Stomach smooth muscle (tissue), 2 donors: ENCODE results near the gene HS6ST2.

Experiments
- H3K27ac ChIP-seq: one replicate; pipeline ENCODE4 v1.7.0; 2013; ENCODE audit warnings: mild to moderate bottlenecking, low read length, inconsistent platforms
- H3K27me3 ChIP-seq, 2 donors: one replicate each; pipeline ENCODE4 v1.7.0; 2013; ENCODE audit warnings: low read length in 2 of 2; ENCODE audit not compliant: insufficient read depth in 2 of 2, control insufficient read depth in 1 of 2
- H3K36me3 ChIP-seq, 2 donors: one replicate each; pipeline ENCODE4 v1.7.0; 2013; ENCODE audit warnings: low read length in 2 of 2; ENCODE audit not compliant: control insufficient read depth in 2 of 2, insufficient read depth in 2 of 2
- H3K4me1 ChIP-seq: one replicate; pipeline ENCODE4 v1.7.0; 2013; ENCODE audit warnings: low read length; ENCODE audit not compliant: control insufficient read depth, insufficient read depth
- H3K4me3 ChIP-seq, 2 donors: one replicate each; pipeline ENCODE4 v1.7.0; 2013; ENCODE audit warnings: low read length in 2 of 2
- H3K9ac ChIP-seq, 2 donors: one replicate each; pipeline ENCODE4 v1.7.0; 2013; ENCODE audit warnings: low read length in 2 of 2, mild to moderate bottlenecking in 1 of 2
- H3K9me3 ChIP-seq, 2 donors: one replicate each; pipeline ENCODE4 v1.7.0; 2013; ENCODE audit warnings: low read length in 2 of 2; ENCODE audit not compliant: control insufficient read depth in 2 of 2
- donor health status: healthy.
- donor health status: Pancreatic carcinoma.

HS6ST2 gene

GRCh38 chrX:132652871-132653270 is 305.6 kb downstream of the HS6ST2 start:
- Histone ChIP-seq H3K36me3 (no peaks in the 10 kb centered on the region), H3K9me3 (no peaks in the 10 kb centered on the region), H3K4me1 (peaks cover 3% of the 10 kb centered on the region), H3K4me3 (no peak overlapping the region), H3K9ac (no peak overlapping the region), H3K27ac (no peak overlapping the region), H3K27me3 (peaks cover 0 to 9% of the 10 kb centered on the region in 2 donors)

GRCh38 chrX:132651421-132652086 is 306.9 kb downstream of the HS6ST2 start:
- H3K9ac ChIP-seq, result no peak overlapping the region
- H3K9me3 ChIP-seq, result no peaks in the 10 kb centered on the region
- H3K27me3 ChIP-seq, result peaks cover 0 to 6% of the 10 kb centered on the region in 2 donors
- H3K4me3 ChIP-seq, result no peak overlapping the region
- H3K36me3 ChIP-seq, result no peaks in the 10 kb centered on the region
- H3K4me1 ChIP-seq, result peaks cover 3% of the 10 kb centered on the region
- H3K27ac ChIP-seq, result no peak overlapping the region

- Histone ChIP-seq H3K4me3 (no peak overlapping the region), H3K9me3 (no peaks in the 10 kb centered on the region), H3K27me3 (peaks cover 0 to 14% of the 10 kb centered on the region in 2 donors), H3K27ac (no peak overlapping the region), H3K9ac (no peak overlapping the region), H3K4me1 (peaks cover 3% of the 10 kb centered on the region), H3K36me3 (no peaks in the 10 kb centered on the region)
Observed at GRCh38 chrX:132648895-132649294, 309.5 kb downstream of the HS6ST2 start.

GRCh38 chrX:132639446-132639845 is 319.0 kb downstream of the HS6ST2 start:
- no peak overlapping the region for H3K4me3 ChIP-seq
- H3K27me3 ChIP-seq, result peaks cover 0 to 24% of the 10 kb centered on the region in 2 donors
- H3K4me1 ChIP-seq, result peaks cover 2% of the 10 kb centered on the region
- no peaks in the 10 kb centered on the region for H3K36me3 ChIP-seq
- no peak overlapping the region for H3K9ac ChIP-seq
- H3K9me3 ChIP-seq, result no peaks in the 10 kb centered on the region
- H3K27ac ChIP-seq, result no peak overlapping the region

GRCh38 chrX:132638313-132638712 is 320.1 kb downstream of the HS6ST2 start:
- H3K27ac ChIP-seq, result no peak overlapping the region
- H3K4me3 ChIP-seq, result no peak overlapping the region

GRCh38 chrX:132636080-132636479 is 322.3 kb downstream of the HS6ST2 start:
- Histone ChIP-seq H3K4me1 (no peaks in the 10 kb centered on the region), H3K9ac (no peak overlapping the region), H3K36me3 (no peaks in the 10 kb centered on the region), H3K27me3 (peaks cover 0 to 21% of the 10 kb centered on the region in 2 donors), H3K27ac (no peak overlapping the region), H3K9me3 (no peaks in the 10 kb centered on the region), H3K4me3 (no peak overlapping the region)

More at GRCh38 chrX:132638313-132638712, 320.1 kb downstream of the HS6ST2 start:
- Histone ChIP-seq H3K9me3 (no peaks in the 10 kb centered on the region), H3K27me3 (peaks cover 0 to 23% of the 10 kb centered on the region in 2 donors), H3K9ac (no peak overlapping the region), H3K4me1 (peaks cover 2% of the 10 kb centered on the region), H3K36me3 (no peaks in the 10 kb centered on the region)

GRCh38 chrX:132634521-132634920 is 323.9 kb downstream of the HS6ST2 start:
- H3K4me1 ChIP-seq, result no peaks in the 10 kb centered on the region
- H3K4me3 ChIP-seq, result no peak overlapping the region
- no peak overlapping the region for H3K27ac ChIP-seq
- H3K9me3 ChIP-seq, result no peaks in the 10 kb centered on the region
- H3K9ac ChIP-seq, result no peak overlapping the region
- H3K27me3 ChIP-seq, result peaks cover 0 to 24% of the 10 kb centered on the region in 2 donors
- no peaks in the 10 kb centered on the region for H3K36me3 ChIP-seq

GRCh38 chrX:132631579-132632232 is 326.7 kb downstream of the HS6ST2 start:
- H3K27ac ChIP-seq, result no peak overlapping the region
- H3K36me3 ChIP-seq, result no peaks in the 10 kb centered on the region
- peaks cover 0 to 33% of the 10 kb centered on the region in 2 donors for H3K27me3 ChIP-seq
- H3K9me3 ChIP-seq, result no peaks in the 10 kb centered on the region
- no peak overlapping the region for H3K4me3 ChIP-seq
- H3K4me1 ChIP-seq, result no peaks in the 10 kb centered on the region
- H3K9ac ChIP-seq, result no peak overlapping the region

- no peak overlapping the region for H3K9ac ChIP-seq
- H3K36me3 ChIP-seq, result no peaks in the 10 kb centered on the region
- no peaks in the 10 kb centered on the region for H3K4me1 ChIP-seq
- peaks cover 0 to 23% of the 10 kb centered on the region in 2 donors for H3K27me3 ChIP-seq
- no peaks in the 10 kb centered on the region for H3K9me3 ChIP-seq
- no peak overlapping the region for H3K4me3 ChIP-seq
- H3K27ac ChIP-seq, result no peak overlapping the region
Observed at GRCh38 chrX:132624466-132624865, 334.0 kb downstream of the HS6ST2 start.

- Histone ChIP-seq H3K9ac (no peak overlapping the region), H3K4me3 (no peak overlapping the region), H3K27me3 (peaks cover 0 to 19% of the 10 kb centered on the region in 2 donors), H3K9me3 (no peaks in the 10 kb centered on the region), H3K36me3 (no peaks in the 10 kb centered on the region), H3K27ac (no peak overlapping the region), H3K4me1 (no peaks in the 10 kb centered on the region)
Observed at GRCh38 chrX:132623942-132624341, 334.5 kb downstream of the HS6ST2 start.

- Histone ChIP-seq H3K9ac (no peak overlapping the region), H3K4me3 (no peak overlapping the region), H3K4me1 (no peaks in the 10 kb centered on the region), H3K9me3 (no peaks in the 10 kb centered on the region), H3K27me3 (peaks cover 0 to 15% of the 10 kb centered on the region in 2 donors), H3K27ac (no peak overlapping the region), H3K36me3 (no peaks in the 10 kb centered on the region)
Observed at GRCh38 chrX:132623300-132623699, 335.1 kb downstream of the HS6ST2 start.
